Measurements from ENCODE around the gene AGR2. TPM values are rescaled to one million over a fixed set of nuclear protein-coding genes. Genes with fewer than 3 reads are reported as not detected.

Gene AGR2
- total RNA-seq, 2 experiments from 2014 or later: not detected

DNA sequence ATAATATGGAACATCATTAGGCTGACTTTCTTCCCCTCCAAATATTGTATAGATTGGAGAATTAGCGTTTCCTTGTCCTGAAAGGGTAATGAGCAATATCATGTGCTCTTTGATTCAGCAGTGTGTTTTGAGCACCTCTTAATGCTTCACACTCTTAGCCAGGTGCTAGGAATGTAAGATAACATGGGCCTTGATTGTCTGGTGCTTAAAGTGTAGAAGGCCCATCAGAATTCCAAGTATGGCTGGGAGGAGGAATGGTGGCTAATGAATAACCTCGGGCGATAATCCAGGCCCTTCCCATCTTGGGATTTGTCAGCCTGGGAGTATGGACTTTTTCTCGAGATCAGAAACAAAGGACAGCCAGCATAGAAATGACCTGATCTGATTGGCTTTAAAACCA, 42.6 kb downstream of the AGR2 start:
- Mint-ChIP-seq H3K4me3 (no peak overlapping the region), H3K4me1 (ENCODE audit: low read depth) (no peaks in the 10 kb centered on the region), H3K9me3 (no peaks in the 10 kb centered on the region), H3K27ac (no peak overlapping the region), H3K27me3 (ENCODE audit: low read depth) (peaks cover 3% of the 10 kb centered on the region), H3K36me3 (ENCODE audit: low read depth) (no peaks in the 10 kb centered on the region)
- intact Hi-C loops (cut with micrococcal nuclease): no loop called here
- CTCF ChIA-PET: no interaction called here
- no peak for DNase-seq

DNA sequence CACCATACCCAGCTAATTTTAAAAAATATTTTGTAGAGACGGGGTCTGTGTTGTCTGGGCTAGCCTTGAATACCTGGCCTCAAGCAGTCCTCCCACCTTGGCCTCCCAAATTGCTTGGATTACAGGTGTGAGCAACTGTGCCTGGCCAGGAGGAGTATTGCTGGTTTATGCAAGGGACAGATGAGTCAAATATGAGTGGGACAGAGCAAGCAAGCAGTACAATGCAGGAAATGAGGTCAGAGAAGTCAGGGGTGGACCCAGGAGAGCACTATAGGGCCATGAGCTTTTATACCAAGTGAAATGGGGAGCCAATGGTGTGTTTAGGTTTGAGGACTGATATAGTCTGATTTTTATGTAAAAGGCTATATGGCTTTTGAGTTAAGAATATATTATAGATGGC, 45.0 kb downstream of the AGR2 start:
- no peak for DNase-seq
- Mint-ChIP-seq H3K27me3 (ENCODE audit: low read depth) (peaks cover 16% of the 10 kb centered on the region), H3K9me3 (no peaks in the 10 kb centered on the region), H3K4me1 (ENCODE audit: low read depth) (no peaks in the 10 kb centered on the region), H3K4me3 (no peak overlapping the region), H3K27ac (no peak overlapping the region), H3K36me3 (ENCODE audit: low read depth) (no peaks in the 10 kb centered on the region)
- CTCF ChIA-PET: no interaction called here
- intact Hi-C loops (cut with micrococcal nuclease): no loop called here

DNA sequence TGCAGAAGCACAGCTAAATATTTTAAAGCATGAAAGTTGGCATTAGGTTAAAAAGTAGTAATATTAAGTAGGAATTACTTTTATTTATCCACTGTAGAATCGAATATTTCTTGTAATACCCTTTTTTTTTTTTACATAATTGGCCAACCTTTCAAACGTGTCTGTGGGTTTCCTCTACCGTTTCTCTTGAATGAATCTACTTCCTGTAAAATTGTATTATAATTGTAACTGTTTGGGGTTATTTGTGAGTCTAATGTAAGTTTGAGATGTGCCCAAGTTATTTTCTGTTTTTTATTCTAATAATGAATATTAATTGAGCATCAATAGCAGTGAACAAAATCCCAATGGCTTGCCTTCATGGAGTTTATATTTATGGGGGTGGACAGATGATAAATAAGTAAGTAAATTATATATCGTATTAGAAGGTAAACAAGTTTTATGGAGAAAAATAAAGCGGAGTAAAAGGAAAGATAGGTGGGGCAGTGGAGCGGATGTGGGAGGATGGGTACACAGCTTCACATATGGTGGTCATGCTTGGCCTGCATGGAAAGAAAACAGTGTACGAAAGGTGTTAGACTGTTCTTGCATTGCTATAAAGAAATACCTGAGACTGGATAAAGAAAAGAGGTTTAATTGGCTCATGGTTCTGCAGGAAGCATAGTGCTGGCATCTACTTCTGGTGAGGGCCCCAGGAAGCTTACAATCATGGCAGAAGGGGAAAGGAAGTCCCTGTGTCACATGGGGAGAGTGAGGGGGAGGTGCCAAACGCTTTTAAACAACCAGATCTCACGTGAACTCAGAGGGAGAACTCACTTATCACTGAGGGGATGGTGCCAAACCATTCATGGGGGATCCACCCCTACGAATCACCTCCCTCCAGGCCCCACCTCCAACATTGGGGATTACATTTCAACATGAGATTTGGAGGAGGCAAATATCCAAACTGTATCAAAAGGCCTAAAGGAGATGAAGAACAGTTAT, 45.9 kb downstream of the AGR2 start:
- Mint-ChIP-seq H3K27me3 (ENCODE audit: low read depth) (peaks cover 24% of the 10 kb centered on the region), H3K4me1 (ENCODE audit: low read depth) (peaks cover 7% of the 10 kb centered on the region), H3K9me3 (no peaks in the 10 kb centered on the region), H3K36me3 (ENCODE audit: low read depth) (no peaks in the 10 kb centered on the region), H3K4me3 (no peak overlapping the region), H3K27ac (no peak overlapping the region)
- no peak for DNase-seq
- CTCF ChIA-PET: interaction anchor here (0.7 kb wide), 1 partner anchor 1090 kb away, joined by 4 read pairs; no protein-coding TSS in a partner anchor
- intact Hi-C loops (cut with micrococcal nuclease): no loop called here

DNA sequence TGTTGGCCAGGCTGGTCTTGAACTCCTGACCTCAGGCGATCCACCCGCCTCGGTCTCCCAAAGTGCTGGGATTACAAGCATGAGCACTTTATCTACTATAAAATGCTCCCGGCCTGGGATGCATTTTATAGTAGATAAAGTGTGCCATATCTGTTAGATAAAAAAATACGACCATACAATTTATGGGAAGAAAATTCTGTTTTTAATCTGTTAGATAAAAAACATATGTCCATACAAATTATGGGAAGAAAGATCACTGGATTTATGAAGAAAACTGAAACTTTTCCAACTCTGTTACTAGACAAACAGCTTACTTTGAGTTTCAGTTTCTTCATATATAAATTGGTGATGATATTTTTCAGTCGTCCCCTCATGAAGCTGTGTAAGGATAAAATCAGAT, 46.8 kb downstream of the AGR2 start:
- H3K36me3 Mint-ChIP-seq (ENCODE audit: low read depth): no peaks in the 10 kb centered on the region
- no peaks in the 10 kb centered on the region for H3K9me3 Mint-ChIP-seq
- H3K27me3 Mint-ChIP-seq (ENCODE audit: low read depth): peaks cover 26% of the 10 kb centered on the region
- intact Hi-C loops (cut with micrococcal nuclease): no loop called here
- H3K27ac Mint-ChIP-seq: no peak overlapping the region
- CTCF ChIA-PET: interaction anchor here (0.7 kb wide), 1 partner anchor 1091 kb away, joined by 4 read pairs; no protein-coding TSS in a partner anchor
- no peak for DNase-seq
- H3K4me3 Mint-ChIP-seq: no peak overlapping the region
- H3K4me1 Mint-ChIP-seq (ENCODE audit: low read depth): peaks cover 10% of the 10 kb centered on the region

GRCh38 chr7:16755397-16755796, 49.4 kb downstream of the AGR2 start:
- H3K27me3 Mint-ChIP-seq (ENCODE audit: low read depth): peaks cover 31% of the 10 kb centered on the region
- no peak for DNase-seq
- no peaks in the 10 kb centered on the region for H3K9me3 Mint-ChIP-seq
- intact Hi-C loops (cut with micrococcal nuclease): no loop called here
- H3K4me1 Mint-ChIP-seq (ENCODE audit: low read depth): peaks cover 10% of the 10 kb centered on the region
- no peak overlapping the region for H3K4me3 Mint-ChIP-seq
- CTCF ChIA-PET: interaction anchor here (0.6 kb wide), 1 partner anchor 68 kb away, joined by 3 read pairs; no protein-coding TSS in a partner anchor
- no peaks in the 10 kb centered on the region for H3K36me3 Mint-ChIP-seq (ENCODE audit: low read depth)
- no peak overlapping the region for H3K27ac Mint-ChIP-seq

- peaks cover 10% of the 10 kb centered on the region for H3K4me1 Mint-ChIP-seq (ENCODE audit: low read depth)
- CTCF ChIA-PET: interaction anchor here (0.6 kb wide), 1 partner anchor 67 kb away, joined by 3 read pairs; no protein-coding TSS in a partner anchor
Measured at GRCh38 chr7:16754856-16755317, 49.9 kb downstream of the AGR2 start.

DNA sequence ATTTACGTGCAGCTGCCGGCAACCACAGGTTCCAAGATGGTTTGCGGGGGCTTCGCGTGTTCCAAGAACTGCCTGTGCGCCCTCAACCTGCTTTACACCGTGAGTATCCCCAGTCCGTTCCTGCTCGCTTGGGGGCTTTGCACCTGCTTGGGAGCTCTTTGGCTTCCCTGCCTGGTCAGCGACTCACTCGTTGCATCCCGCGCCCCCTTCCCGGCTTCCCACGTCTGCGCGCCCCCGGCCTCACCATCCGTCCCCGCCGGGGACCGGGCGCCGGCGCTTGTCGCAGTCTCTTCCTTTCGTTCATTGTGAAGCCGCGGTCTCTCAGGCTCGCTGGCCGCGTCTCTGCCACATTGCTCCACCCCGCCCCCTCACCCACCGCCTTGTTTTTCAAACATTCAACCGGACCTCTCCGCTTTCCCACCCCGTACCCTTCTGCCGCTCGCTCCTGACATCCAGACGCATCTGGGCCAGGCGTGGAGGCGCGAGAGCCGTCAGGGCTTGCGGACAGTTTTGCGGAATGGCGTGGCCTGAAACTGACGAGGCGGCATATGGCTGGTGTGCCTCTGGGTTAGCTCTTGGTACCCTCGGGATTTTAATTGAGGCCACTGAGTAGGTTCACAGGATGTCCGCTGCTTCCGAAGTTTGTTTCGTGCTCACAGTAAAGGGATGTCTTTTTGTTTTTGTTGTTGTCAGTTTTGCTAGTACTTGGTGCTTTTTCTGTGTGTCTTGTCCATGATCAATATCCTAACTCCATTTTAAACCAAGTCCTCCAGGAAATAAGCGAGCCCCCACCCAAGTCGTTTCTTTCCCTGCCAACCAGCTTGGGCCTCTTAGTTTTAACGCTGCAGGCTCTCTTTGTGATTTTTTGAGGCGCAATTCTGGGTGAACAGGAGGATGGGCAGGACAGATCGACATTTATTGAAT, 50.6 kb downstream of the AGR2 start:
- CTCF ChIA-PET: interaction anchor here (0.6 kb wide), 1 partner anchor 515 kb away, joined by 3 read pairs; no protein-coding TSS in a partner anchor
- intact Hi-C loops (cut with micrococcal nuclease): loop anchor here (1.0 to 2.0 kb wide), 2 partner anchors 108 to 333 kb away; partner anchors contain the start of genes BZW2 and CRPPA
- DNase-seq: peak; percentile 11
- Mint-ChIP-seq H3K4me3 (peak overlapping the region; percentile 76), H3K36me3 (ENCODE audit: low read depth) (no peaks in the 10 kb centered on the region), H3K27ac (no peak overlapping the region), H3K27me3 (ENCODE audit: low read depth) (peaks cover 31% of the 10 kb centered on the region), H3K4me1 (ENCODE audit: low read depth) (peaks cover 10% of the 10 kb centered on the region), H3K9me3 (no peaks in the 10 kb centered on the region)

More at GRCh38 chr7:16754856-16755317, 49.9 kb downstream of the AGR2 start:
- no peak for DNase-seq
- Mint-ChIP-seq H3K27me3 (ENCODE audit: low read depth) (peaks cover 31% of the 10 kb centered on the region), H3K4me3 (peak overlapping the region; percentile 76), H3K36me3 (ENCODE audit: low read depth) (no peaks in the 10 kb centered on the region), H3K9me3 (no peaks in the 10 kb centered on the region), H3K27ac (no peak overlapping the region)
- intact Hi-C loops (cut with micrococcal nuclease): no loop called here

DNA sequence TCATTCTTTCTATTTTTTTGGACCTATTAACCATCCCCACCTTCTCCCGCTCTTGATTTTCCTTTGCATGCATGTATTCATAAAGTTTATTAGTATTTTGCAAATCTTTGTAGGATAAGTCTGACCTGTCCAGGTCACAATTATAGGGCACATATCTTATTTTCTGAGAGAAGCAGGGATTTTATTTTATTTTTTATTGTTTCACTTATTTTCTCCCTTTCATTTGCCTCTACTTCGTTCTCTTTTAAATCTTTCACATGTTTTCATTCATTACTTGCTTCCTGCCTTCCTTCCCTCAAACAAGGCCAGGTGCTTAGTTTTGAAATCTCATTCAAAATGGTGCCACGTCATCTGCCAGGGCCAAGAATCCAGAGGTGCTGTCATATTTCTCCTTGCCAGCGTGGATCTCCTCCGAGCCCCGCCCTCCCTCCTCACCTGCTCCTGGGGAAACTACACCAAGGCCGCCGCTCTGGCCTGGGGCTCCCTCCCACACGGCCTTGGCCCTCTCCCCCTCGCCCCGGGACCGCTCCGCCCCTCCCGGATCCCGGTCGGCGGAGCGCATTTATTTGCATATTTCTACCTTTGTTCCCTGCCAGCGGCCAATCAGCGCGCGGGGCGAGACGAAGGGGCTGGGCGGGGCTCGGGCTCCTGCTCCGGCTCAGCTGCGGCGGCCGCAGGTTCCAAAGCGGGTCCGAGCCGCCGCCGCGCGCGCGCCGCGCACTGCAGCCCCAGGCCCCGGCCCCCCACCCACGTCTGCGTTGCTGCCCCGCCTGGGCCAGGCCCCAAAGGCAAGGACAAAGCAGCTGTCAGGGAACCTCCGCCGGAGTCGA, 51.5 kb downstream of the AGR2 start, which contains the start of gene TSPAN13:
TSS of gene TSPAN13 (plus strand) at position 654 of the 830 bp plus-strand sequence. CDS start 213 bp downstream, outside the sequence.
- Mint-ChIP-seq H3K4me3 (peak within 1 kb of the TSS; percentile 76), H3K4me1 (ENCODE audit: low read depth) (peaks cover 10% of the 10 kb centered on the region), H3K9me3 (no peaks in the 10 kb centered on the region), H3K27me3 (ENCODE audit: low read depth) (peaks cover 31% of the 10 kb centered on the region), H3K27ac (no peak within 1 kb of the TSS), H3K36me3 (ENCODE audit: low read depth) (no peaks in the 10 kb centered on the region)
- CTCF ChIA-PET: no interaction called here
- DNase-seq: peak; percentile 71
- intact Hi-C loops (cut with micrococcal nuclease): loop anchor here (1.0 to 2.0 kb wide), 2 partner anchors 107 to 333 kb away; partner anchors contain the start of genes BZW2 and CRPPA

- Mint-ChIP-seq H3K27ac (no peak overlapping the region), H3K9me3 (no peaks in the 10 kb centered on the region), H3K36me3 (ENCODE audit: low read depth) (no peaks in the 10 kb centered on the region), H3K4me1 (ENCODE audit: low read depth) (no peaks in the 10 kb centered on the region), H3K27me3 (ENCODE audit: low read depth) (peaks cover 5% of the 10 kb centered on the region), H3K4me3 (no peak overlapping the region)
- CTCF ChIA-PET: no interaction called here
- no peak for DNase-seq
- intact Hi-C loops (cut with micrococcal nuclease): no loop called here
Measured at GRCh38 chr7:16747102-16747501, 57.7 kb downstream of the AGR2 start.

DNA sequence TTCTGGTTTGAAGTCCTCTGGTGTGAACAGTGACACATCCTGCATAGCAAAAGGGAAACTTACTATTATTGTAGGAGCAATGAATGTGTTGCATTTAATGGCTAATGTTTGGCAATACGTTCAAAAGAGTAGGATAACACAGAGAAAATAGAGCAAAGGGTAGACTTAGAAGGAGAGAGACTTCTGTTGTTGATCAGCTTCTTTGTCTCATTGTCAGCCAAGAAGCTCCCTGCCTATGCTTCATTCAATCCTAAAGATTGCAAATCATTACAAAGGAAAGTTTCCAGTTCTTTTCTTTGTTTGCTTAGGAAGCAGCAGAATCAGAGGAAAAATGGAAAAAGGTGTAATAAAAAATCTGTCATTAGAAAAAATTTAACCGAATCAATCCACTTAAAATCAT, 59.2 kb downstream of the AGR2 start:
- CTCF ChIA-PET: no interaction called here

DNA sequence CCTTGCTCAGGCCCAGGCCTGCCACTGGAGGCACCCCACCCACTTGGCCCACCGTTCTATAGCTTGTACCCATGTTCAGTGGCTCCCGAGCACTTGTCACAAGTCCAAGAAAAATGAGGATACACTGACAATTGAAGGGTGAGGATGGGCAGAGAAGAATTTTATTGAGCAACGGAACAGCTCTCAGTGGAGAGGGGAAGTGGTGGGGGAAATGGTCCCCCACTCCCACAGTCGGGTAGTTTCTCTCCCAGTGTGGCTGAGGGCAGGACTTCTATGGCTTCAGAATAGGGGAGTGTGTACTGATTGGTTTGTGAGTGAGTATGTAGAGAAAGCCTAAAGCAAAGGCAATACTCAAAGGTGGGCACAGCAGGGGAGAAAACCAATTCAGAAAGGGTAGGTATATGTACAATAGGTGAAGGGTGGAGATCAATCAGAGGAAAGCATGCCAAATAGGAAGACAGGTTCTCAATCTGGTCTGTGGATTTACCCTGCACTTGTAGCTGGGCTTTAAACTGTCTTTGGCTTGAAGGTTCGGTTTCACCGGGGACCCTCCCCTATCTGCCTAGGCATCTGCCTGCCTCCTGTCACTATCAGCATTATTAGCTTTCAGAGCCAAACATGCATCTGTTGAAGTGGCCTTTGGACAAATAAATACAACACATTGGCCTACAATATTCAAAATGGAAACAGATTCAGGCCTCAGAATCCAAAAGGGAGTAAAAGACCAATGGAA, 60.1 kb downstream of the AGR2 start:
- intact Hi-C loops (cut with micrococcal nuclease): no loop called here
- DNase-seq: no peak
- no peaks in the 10 kb centered on the region for H3K36me3 Mint-ChIP-seq (ENCODE audit: low read depth)

More for the DNA sequence above, 59.2 kb downstream of the AGR2 start:
- no peak for DNase-seq
- Mint-ChIP-seq H3K4me1 (ENCODE audit: low read depth) (no peaks in the 10 kb centered on the region), H3K27me3 (ENCODE audit: low read depth) (peaks cover 2% of the 10 kb centered on the region), H3K9me3 (no peaks in the 10 kb centered on the region), H3K36me3 (ENCODE audit: low read depth) (no peaks in the 10 kb centered on the region), H3K27ac (no peak overlapping the region), H3K4me3 (no peak overlapping the region)
- intact Hi-C loops (cut with micrococcal nuclease): no loop called here

More for the DNA sequence above, 60.1 kb downstream of the AGR2 start:
- CTCF ChIA-PET: no interaction called here
- peaks cover 2% of the 10 kb centered on the region for H3K27me3 Mint-ChIP-seq (ENCODE audit: low read depth)
- H3K4me1 Mint-ChIP-seq (ENCODE audit: low read depth): no peaks in the 10 kb centered on the region
- no peak overlapping the region for H3K27ac Mint-ChIP-seq
- no peak overlapping the region for H3K4me3 Mint-ChIP-seq
- H3K9me3 Mint-ChIP-seq: no peaks in the 10 kb centered on the region
